Adrenal gland (tissue), 5 donors: ENCODE results near the gene PSG1.

Experiments
- CTCF ChIP-seq, 6 experiments: fragments of 450-650 bp in 4 of 6; fragments of 200-600 bp in 2 of 6; sonication (generic) in 1 of 6; IDR thresholded peaks; 1 replicate in 5 of 6; 2 replicates in 1 of 6; pipeline versions ENCODE4 v1.5.1 to v1.8.0; 2016 to 2021; ENCODE audit warnings: antibody characterized with exemption in 6 of 6, mild to moderate bottlenecking in 2 of 6, moderate library complexity in 1 of 6
- POLR2A ChIP-seq, 2 donors: fragments of 450-650 bp; IDR thresholded peaks; one replicate each; pipeline ENCODE4 v1.6.1; 2017; ENCODE audit warnings: antibody characterized with exemption in 2 of 2, mild to moderate bottlenecking in 2 of 2, moderate library complexity in 1 of 2
- donor health status: DM: no; HTN: no; CAD: no.

DNA sequence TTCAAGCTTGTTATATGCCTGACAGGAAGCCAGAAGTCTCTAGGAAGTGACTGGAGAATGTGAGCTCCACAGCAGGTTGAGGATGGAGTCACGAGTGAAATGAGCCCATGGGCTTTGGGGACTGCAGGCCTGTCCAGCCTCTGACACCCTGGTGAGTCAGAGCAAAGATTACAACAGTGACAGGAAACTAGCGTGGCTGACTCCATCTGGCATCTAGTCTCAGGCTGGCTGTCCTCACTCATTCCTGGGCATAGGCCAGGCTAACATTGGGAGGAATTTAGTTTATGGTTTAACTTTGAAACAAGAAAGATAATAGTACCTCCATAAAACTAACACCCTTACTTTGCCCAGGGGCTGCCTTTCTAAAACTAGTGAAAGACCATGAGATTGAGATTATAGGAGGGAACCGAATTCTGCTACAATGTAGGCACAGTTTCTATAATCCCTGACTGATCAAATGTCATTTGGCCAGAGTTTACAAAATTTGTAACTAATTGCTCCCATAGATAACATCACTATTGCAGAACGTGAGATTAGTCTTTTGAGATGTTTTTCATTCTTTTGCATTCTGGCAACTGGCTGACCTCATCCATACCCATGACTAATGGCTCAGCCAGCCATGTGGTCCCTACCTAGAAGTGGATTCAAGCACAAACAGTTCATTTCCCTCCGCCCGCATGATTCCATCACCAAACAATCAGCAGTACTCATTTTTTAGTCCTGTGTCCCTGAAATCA is 28.4 kb downstream of the PSG1 start:
- TF ChIP-seq CTCF (IDR thresholded peaks at IDR 0.05): no peak
- TF ChIP-seq POLR2A (IDR thresholded peaks at IDR 0.05): peak in 1 of 2 donors; percentile 20
